ENCODE results near the gene TIMELESS.

DNA sequence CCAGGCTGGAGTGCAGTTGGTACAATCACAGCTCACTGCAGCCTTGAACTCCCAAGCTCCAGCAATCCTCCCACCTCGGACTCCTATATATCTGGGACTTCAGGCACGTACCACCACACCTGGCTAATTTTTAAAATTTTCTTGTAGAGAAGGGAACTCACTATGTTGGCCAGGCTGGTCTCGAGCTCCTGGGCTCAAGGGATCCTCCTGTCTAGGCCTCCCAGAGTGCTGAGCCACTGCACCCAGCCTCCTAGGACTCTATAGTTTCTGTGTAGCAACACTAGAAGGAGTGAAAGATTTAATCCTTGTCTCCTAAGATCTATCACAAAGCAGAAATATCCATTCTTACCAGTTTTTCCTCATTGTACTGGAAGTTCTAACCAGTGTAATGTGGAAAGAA is 82.3 kb downstream of the TIMELESS start:
- TF ChIP-seq, protein P1, sequence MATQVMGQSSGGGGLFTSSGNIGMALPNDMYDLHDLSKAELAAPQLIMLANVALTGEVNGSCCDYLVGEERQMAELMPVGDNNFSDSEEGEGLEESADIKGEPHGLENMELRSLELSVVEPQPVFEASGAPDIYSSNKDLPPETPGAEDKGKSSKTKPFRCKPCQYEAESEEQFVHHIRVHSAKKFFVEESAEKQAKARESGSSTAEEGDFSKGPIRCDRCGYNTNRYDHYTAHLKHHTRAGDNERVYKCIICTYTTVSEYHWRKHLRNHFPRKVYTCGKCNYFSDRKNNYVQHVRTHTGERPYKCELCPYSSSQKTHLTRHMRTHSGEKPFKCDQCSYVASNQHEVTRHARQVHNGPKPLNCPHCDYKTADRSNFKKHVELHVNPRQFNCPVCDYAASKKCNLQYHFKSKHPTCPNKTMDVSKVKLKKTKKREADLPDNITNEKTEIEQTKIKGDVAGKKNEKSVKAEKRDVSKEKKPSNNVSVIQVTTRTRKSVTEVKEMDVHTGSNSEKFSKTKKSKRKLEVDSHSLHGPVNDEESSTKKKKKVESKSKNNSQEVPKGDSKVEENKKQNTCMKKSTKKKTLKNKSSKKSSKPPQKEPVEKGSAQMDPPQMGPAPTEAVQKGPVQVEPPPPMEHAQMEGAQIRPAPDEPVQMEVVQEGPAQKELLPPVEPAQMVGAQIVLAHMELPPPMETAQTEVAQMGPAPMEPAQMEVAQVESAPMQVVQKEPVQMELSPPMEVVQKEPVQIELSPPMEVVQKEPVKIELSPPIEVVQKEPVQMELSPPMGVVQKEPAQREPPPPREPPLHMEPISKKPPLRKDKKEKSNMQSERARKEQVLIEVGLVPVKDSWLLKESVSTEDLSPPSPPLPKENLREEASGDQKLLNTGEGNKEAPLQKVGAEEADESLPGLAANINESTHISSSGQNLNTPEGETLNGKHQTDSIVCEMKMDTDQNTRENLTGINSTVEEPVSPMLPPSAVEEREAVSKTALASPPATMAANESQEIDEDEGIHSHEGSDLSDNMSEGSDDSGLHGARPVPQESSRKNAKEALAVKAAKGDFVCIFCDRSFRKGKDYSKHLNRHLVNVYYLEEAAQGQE (IDR thresholded peaks at IDR 0.05; ENCODE audit: unreplicated experiment), result no peak
- TF ChIP-seq, protein P2, sequence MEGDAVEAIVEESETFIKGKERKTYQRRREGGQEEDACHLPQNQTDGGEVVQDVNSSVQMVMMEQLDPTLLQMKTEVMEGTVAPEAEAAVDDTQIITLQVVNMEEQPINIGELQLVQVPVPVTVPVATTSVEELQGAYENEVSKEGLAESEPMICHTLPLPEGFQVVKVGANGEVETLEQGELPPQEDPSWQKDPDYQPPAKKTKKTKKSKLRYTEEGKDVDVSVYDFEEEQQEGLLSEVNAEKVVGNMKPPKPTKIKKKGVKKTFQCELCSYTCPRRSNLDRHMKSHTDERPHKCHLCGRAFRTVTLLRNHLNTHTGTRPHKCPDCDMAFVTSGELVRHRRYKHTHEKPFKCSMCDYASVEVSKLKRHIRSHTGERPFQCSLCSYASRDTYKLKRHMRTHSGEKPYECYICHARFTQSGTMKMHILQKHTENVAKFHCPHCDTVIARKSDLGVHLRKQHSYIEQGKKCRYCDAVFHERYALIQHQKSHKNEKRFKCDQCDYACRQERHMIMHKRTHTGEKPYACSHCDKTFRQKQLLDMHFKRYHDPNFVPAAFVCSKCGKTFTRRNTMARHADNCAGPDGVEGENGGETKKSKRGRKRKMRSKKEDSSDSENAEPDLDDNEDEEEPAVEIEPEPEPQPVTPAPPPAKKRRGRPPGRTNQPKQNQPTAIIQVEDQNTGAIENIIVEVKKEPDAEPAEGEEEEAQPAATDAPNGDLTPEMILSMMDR (conservative IDR thresholded peaks at IDR 0.05; ENCODE audit: low read depth in 2 of 2), result no peak
- TF ChIP-seq POLR2AphosphoS5 (IDR thresholded peaks at IDR 0.05; ENCODE audit: low read depth), result no peak
- no peak for TF ChIP-seq EZH2phosphoT487 (IDR thresholded peaks at IDR 0.05; ENCODE audit: unreplicated experiment)
- TF ChIP-seq JUNB (IDR thresholded peaks at IDR 0.05; ENCODE audit: unreplicated experiment), result no peak
- no peak for TF ChIP-seq ZNF331 (CRISPR knock-in tag; IDR thresholded peaks at IDR 0.05; ENCODE audit: low read depth)
- TF ChIP-seq ZNF114 (CRISPR knock-in tag; IDR thresholded peaks at IDR 0.05), result no peak
- TF ChIP-seq EZH2 (IDR thresholded peaks at IDR 0.05; ENCODE audit: low read depth, unreplicated experiment), result no peak
- TF ChIP-seq CREB1 (CRISPR knock-in tag; IDR thresholded peaks at IDR 0.05; ENCODE audit: low read depth), result no peak
- TF ChIP-seq, protein P3, sequence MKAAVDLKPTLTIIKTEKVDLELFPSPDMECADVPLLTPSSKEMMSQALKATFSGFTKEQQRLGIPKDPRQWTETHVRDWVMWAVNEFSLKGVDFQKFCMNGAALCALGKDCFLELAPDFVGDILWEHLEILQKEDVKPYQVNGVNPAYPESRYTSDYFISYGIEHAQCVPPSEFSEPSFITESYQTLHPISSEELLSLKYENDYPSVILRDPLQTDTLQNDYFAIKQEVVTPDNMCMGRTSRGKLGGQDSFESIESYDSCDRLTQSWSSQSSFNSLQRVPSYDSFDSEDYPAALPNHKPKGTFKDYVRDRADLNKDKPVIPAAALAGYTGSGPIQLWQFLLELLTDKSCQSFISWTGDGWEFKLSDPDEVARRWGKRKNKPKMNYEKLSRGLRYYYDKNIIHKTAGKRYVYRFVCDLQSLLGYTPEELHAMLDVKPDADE (IDR thresholded peaks at IDR 0.05), result no peak
- TF ChIP-seq NANOG (IDR thresholded peaks at IDR 0.05; ENCODE audit: borderline replicate concordance), result no peak

Measured in GM23338 (cell line).